22Rv1 (cell line): ENCODE measurements around the gene TRPV5.

ENCODE experiments used
- ZFX ChIP-seq: fragments of 450-650 bp; IDR thresholded peaks from 2 replicates; pipeline ENCODE4 v1.6.1; 2017; ENCODE audit warnings: antibody characterized with exemption, borderline replicate concordance
- TF ChIP-seq, protein P1 (sequence below): fragments of 450-650 bp; IDR thresholded peaks from 2 replicates; pipeline ENCODE4 v1.5.1; 2017; ENCODE audit warnings: mild to moderate bottlenecking

DNA sequence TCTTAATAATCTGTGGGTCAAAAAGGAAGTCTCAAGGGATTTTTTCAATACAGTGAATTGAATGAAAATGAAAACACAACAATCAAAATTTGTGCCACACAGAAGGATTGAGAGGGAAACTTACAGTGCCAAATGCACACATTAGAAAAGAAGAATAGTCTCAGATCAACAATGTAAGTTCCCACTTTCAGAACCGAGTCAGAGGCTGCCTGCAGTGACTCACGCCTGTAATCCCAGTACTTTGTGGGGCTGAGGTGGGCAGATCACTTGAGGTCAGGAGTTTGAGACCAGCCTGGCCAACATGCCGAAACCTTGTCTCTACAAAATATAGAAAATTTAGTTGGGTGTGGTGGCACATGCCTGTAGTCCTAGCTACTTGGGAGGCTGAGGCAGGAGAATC, 41.1 kb upstream of the TRPV5 start:
- TF ChIP-seq, protein P1, sequence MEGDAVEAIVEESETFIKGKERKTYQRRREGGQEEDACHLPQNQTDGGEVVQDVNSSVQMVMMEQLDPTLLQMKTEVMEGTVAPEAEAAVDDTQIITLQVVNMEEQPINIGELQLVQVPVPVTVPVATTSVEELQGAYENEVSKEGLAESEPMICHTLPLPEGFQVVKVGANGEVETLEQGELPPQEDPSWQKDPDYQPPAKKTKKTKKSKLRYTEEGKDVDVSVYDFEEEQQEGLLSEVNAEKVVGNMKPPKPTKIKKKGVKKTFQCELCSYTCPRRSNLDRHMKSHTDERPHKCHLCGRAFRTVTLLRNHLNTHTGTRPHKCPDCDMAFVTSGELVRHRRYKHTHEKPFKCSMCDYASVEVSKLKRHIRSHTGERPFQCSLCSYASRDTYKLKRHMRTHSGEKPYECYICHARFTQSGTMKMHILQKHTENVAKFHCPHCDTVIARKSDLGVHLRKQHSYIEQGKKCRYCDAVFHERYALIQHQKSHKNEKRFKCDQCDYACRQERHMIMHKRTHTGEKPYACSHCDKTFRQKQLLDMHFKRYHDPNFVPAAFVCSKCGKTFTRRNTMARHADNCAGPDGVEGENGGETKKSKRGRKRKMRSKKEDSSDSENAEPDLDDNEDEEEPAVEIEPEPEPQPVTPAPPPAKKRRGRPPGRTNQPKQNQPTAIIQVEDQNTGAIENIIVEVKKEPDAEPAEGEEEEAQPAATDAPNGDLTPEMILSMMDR = no peak
- TF ChIP-seq ZFX = no peak
